Activated CD8-positive, alpha-beta memory T cell treated with anti-CD3 and anti-CD28 coated beads for 4 hours (primary cell): Measurements from ENCODE around the gene XYLT1.

Experiments
- DNase-seq, 2 donors: peaks; one replicate each; pipeline ENCODE4 v3.0.0-alpha.2; 2020; ENCODE audit warnings: low read depth in 2 of 2

XYLT1 gene

GRCh38 chr16:17457997-17458396 lies 12.8 kb downstream of the XYLT1 start:
- no peak for DNase-seq

DNA sequence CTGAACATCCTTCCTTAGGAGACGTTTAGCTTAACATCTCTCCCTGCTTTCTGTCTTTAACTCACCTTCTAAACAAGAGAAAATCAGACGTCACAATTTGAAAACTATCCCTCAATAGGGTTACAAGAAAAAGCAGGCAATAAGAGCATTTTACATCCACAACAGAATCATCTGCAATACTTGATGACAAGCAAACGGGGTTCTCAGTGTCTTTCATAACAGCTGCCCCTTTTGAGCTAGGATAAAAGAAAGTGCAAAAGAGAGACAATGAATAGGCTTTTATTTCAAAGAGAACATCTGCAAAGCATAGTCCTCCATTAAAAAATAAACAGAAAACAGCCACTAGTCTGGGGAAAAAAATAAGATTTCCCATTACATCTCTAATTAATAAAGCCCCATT lies 13.2 kb downstream of the XYLT1 start:
- DNase-seq = no peak

DNA sequence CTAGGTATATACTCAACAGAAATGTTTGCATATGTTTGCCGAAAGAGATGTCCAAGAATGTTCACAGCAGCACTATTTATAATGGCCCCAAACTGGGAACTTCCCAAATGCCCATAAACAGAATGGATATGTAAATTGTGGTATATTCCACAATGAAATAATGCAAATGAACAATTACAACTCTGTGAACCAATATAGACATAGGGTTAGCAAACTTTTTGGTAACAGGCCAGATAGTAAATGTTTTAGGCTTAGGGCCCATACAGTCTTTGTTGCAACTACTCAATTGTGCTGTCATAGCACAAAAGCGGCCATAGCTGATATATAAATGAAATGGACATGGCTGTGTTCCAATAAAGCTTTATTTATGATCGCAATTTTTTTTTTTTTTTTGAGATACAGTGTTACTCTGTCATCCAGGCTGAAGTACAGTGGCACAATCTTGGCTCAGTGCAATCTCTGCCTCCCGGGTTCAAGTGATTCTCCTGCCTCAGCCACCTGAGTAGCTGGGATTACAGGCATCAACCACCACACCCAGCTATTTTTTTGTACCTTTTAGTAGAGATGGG lies 16.5 kb downstream of the XYLT1 start:
- no peak for DNase-seq

DNA sequence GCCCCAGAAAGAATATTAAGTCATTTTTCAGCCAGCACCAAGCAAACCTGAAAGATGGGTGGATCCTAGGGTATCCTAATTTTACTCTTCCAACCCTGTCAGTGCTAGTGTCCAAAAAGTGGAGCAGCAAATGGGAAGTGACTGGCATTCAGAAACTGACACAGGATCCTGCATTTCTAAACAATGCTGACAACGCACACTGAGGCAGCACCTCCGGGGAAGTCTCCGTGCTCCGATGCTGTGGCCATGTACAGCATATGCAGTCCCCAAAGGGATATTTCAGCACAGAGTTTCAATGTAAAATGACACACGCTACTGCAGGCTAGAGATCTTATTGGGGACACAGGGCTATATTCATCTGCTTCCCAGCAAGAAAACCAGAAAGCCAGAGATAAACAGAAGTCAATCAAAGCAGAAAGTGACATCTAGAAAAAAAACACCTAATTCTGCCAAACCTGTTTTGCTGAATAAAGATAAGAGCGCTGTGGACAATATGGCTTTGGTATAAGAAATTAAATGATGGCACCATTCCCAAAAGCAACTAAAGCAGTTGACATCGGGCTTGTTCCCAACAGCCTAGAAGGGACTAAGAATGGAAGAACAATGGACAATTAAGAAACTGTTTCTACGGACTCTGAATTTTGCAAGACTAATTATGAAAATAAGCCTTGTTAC lies 17.3 kb downstream of the XYLT1 start:
- DNase-seq = no peak

DNA sequence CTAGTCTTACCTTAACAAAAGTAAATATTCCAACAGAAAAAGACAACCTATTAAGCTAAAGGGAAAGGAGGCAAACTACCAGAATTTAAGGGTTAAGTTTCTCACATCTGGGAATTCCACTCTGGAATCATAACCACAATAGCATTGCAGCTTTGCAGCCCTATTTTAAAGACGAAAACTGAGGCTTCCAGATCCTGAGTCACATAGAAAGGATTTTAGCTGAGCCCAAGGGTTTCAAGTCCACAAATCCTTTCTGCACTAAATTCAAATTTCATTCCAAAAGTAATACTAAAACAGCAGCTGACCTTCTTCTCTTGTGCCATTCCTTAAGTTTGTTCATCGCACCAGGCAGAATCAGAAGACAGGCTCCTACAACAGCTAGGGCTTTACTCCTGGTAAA lies 17.8 kb downstream of the XYLT1 start:
- DNase-seq = no peak

- DNase-seq = no peak
Observed at GRCh38 chr16:17451843-17452242, 18.9 kb downstream of the XYLT1 start.

DNA sequence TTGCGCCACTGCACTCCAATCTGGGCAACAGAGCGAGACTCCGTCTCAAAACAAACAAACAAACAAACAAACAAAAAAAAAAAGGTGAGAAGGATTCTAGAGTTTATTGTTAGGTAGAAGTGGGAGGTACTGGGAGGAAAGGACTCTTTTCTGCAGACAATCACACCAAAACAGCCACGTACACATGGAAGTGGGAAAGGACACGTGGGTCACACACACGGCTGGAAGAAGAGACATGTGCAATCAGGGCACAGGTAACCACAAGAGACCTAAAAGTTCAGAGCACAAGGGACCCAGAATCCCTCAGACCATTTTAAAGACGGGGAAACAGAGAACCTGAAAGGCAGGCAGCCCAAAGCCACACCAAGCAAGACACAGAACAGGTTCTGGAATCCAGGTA lies 20.5 kb downstream of the XYLT1 start:
- DNase-seq = no peak

DNA sequence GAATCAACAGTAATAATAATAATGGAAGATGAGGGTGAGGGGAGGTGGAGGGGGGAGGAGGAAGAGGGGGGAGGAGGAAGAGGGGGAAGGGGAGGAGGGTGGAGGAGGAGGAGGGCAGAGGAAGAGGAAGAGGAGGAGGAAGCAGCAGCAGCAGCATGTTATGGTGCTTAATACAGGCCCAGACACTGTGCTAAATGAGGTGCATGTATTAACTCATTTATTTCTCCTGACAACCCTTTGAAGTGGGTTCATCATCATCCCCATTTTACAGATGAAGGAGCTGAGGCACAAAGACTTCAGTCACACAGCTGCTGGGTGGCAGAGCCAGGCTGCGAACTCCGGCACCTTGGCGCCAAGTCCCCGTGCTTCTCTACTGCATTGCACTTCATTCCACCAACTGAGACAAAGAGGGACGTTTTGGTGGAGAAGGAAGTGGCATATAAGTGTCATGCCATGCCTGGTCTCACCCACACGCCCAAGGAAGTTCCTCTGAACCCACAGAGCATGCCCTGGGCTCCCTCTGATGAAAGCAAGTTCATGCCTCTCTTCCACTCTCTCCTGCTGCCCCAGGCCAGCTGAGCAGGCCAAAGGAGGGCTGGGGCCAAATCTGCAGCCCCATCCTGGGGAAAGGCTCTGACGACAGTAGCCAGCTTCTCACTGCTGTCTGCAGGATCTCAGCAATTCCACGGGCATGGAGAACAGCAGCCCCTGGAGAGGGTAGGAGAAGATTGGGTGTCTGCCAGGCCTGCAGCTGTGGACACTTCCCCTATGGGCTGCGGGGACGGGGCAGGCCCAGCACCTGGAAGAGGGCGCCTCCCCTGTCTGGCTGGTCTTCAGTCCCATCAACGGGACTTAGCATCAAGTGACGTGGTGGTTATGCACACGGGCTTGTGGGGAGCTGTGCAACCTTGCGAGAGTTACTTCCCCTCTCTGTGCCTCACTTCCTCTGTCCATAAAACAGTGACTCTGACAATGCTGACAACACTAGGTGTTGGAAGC lies 21.8 kb downstream of the XYLT1 start:
- DNase-seq = no peak

DNA sequence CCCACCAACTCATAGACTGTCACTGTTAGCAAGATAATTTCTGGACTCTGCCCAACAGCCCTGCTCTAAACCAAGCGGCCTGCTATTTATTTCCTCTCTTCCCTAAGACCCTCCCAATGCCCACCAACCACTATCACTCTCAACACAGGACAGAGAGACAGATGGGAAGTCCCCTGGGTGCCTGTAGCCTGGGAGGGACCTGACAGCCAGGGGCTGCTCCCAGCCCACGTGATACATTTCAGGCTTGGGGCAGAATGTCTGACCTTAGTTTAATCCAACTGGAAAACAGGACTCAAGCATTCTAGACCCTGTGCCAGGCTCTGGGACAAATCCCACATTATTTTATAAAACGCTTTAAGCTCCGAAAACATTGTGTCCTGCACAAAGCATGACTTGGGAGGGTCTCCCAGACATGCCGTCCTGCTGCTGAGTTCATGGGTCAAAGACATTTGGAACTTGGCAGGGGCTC lies 23.6 kb downstream of the XYLT1 start:
- DNase-seq = no peak

DNA sequence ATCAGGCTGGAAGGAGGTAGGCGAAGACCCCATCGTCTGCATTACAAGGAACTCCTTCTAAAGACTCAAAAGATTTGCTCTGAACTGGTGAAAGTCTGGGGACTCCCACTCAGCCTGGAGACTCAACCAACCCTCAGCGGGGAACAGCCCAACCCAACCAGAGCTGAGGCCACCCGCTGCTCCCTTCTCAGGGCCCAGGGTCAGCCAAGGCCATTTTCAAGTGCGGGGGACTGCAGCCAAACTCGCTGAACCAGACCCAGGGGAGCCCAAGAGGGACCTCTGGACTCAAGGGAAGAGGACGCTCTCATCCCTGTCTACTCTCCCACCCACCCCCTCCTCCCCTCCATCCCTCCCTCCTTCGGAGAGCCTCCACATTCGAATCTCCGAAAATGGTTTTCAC lies 24.1 kb downstream of the XYLT1 start:
- DNase-seq = no peak

- no peak for DNase-seq
Observed at GRCh38 chr16:17445421-17445820, 25.3 kb downstream of the XYLT1 start.

- DNase-seq = no peak
Observed at GRCh38 chr16:17444658-17445057, 26.1 kb downstream of the XYLT1 start.

DNA sequence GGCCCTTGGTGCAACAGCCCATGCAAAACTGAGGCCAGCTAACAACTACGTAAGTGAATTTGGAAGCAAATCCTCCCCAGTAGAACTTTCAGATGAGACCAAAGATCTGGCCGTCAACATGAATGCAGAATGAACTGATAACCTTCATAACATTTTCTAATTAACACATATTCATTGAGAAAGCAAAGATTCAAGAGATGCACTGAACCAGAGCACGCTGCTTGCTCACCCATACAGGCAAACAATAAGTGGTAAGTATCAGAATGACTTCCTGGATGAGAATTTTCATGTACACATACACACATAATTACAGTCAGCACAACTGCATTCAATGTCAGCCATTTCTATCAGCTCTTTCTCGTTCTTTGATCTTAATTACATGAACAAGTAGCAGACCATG lies 30.6 kb downstream of the XYLT1 start:
- no peak for DNase-seq

DNA sequence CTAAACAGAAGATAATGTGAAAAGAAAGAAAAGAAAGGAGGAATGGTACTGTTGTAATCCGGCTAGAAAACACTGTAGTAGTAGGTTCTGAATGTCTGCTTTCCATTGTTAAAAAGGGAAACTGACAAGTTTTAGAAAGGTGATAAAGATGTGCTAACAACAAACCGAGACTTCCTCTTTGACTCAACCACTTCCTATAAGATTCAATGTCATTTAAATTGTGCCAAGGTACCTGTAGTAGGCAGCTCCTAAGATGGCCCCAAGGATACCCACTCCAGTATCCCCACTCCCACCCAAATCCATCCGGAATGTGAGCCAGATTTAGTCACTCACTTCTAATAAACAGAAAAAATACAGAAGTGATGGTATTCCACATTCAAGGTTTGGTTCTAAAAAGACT lies 31.2 kb downstream of the XYLT1 start:
- no peak for DNase-seq

- no peak for DNase-seq
Observed at GRCh38 chr16:17437981-17438380, 32.8 kb downstream of the XYLT1 start.

GRCh38 chr16:17437127-17437720 lies 33.5 kb downstream of the XYLT1 start:
- DNase-seq = no peak

GRCh38 chr16:17435318-17435717 lies 35.4 kb downstream of the XYLT1 start:
- DNase-seq = no peak

- no peak for DNase-seq
Observed at GRCh38 chr16:17433577-17434451, 36.9 kb downstream of the XYLT1 start.

DNA sequence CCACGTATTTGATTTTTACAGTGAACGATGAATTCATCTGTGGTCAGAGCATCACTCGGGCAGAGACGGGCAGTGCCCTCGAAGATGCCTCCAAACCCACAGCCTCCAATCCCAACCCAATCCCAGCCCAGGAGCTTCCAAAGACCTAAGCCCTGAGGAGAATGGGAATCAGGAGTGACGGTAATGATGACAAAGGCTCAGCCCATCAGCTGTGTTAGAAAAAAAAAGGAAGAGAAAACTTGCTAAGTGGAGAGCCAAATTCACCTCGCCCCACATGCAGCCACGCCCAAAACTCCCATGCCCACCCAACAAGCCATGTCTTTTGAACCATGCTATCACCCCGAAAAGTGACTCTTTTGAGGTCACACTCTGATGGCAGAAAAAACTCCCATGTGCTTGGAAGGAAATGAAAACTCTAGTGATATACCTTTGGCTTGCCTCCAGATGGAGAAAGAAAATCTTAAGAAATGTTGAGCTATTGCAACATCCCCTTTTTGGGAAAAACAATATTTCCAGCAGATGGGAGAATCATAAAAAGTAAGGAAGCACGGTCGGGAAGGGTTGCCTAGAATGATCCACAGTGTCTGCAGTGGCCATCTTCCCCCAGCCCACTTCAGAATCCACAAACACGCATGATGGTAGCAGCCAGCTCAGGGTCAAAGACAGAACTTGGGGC lies 37.7 kb downstream of the XYLT1 start:
- DNase-seq = no peak

DNA sequence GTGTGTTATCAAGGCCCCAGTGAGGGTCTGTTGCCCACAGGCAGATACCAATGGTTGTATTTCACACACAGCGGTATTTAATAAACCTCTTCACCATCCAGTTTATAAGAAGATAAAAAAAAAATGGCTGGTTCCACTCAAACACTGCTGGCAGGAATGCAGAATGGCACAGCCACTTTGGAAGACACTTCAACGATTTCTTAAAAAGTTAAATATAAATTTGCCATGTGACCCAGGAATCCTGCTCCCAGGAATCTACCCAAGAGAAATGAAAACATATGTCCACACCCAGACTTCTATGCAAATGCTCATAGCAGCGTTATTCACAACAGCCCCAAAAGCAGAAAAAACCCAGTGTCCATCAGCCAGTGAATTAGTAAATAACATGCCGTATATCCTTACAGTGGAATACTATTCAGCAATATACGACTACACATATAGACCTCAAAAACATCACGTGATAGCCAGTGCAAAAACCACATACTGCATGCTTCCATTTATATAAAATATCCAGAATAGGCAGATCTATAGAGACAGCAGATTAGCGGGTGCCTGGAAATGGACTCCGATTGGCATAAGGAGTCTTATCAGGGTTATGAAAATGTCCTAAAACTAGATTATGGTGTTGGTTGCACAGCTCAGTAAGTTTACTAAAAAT lies 38.7 kb downstream of the XYLT1 start:
- no peak for DNase-seq
